ENCODE data around the gene OPN3. TPM values are rescaled to one million over a fixed set of nuclear protein-coding genes. Genes with fewer than 3 reads are reported as not detected.

Gene OPN3
- total RNA-seq, 1 donor from 2014 or later: 20.0 TPM

GRCh38 chr1:241647658-241648057 is 7.5 kb upstream of the OPN3 start:
- peaks cover 3% of the 10 kb centered on the region for H3K9me3 Mint-ChIP-seq (ENCODE audit: low read depth)
- no peak overlapping the region for H3K4me3 Mint-ChIP-seq (ENCODE audit: unreplicated experiment)
- H3K4me1 Mint-ChIP-seq (ENCODE audit: low read depth): no peaks in the 10 kb centered on the region
- H3K27me3 Mint-ChIP-seq (ENCODE audit: low read depth): peaks cover 9% of the 10 kb centered on the region
- no peaks in the 10 kb centered on the region for H3K36me3 Mint-ChIP-seq (ENCODE audit: low read depth)
- TF ChIP-seq CTCF (IDR thresholded peaks at IDR 0.05): no peak
- DNase-seq (ENCODE audit: low spot score): no peak
- H3K27ac Mint-ChIP-seq (ENCODE audit: unreplicated experiment): no peak overlapping the region

- no peak overlapping the region for H3K27ac Mint-ChIP-seq (ENCODE audit: unreplicated experiment)
- TF ChIP-seq CTCF (IDR thresholded peaks at IDR 0.05): no peak
- H3K4me1 Mint-ChIP-seq (ENCODE audit: low read depth): peaks cover 12% of the 10 kb centered on the region
- H3K36me3 Mint-ChIP-seq (ENCODE audit: low read depth): no peaks in the 10 kb centered on the region
- peaks cover 12% of the 10 kb centered on the region for H3K9me3 Mint-ChIP-seq (ENCODE audit: low read depth)
- peaks cover 9% of the 10 kb centered on the region for H3K27me3 Mint-ChIP-seq (ENCODE audit: low read depth)
- DNase-seq (ENCODE audit: low spot score): no peak
- H3K4me3 Mint-ChIP-seq (ENCODE audit: unreplicated experiment): no peak overlapping the region
Measured at GRCh38 chr1:241646201-241646600, 6.0 kb upstream of the OPN3 start.

GRCh38 chr1:241645199-241645598 is 5.0 kb upstream of the OPN3 start:
- TF ChIP-seq CTCF (IDR thresholded peaks at IDR 0.05): no peak
- peaks cover 12% of the 10 kb centered on the region for H3K9me3 Mint-ChIP-seq (ENCODE audit: low read depth)
- no peak overlapping the region for H3K27ac Mint-ChIP-seq (ENCODE audit: unreplicated experiment)
- H3K27me3 Mint-ChIP-seq (ENCODE audit: low read depth): peaks cover 2% of the 10 kb centered on the region
- no peaks in the 10 kb centered on the region for H3K36me3 Mint-ChIP-seq (ENCODE audit: low read depth)
- H3K4me3 Mint-ChIP-seq (ENCODE audit: unreplicated experiment): no peak overlapping the region
- peaks cover 19% of the 10 kb centered on the region for H3K4me1 Mint-ChIP-seq (ENCODE audit: low read depth)
- no peak for DNase-seq (ENCODE audit: low spot score)

- Mint-ChIP-seq H3K27me3 (ENCODE audit: low read depth) (no peaks in the 10 kb centered on the region), H3K9me3 (ENCODE audit: low read depth) (peaks cover 8% of the 10 kb centered on the region), H3K4me3 (ENCODE audit: unreplicated experiment) (no peak overlapping the region), H3K4me1 (ENCODE audit: low read depth) (peaks cover 21% of the 10 kb centered on the region), H3K27ac (ENCODE audit: unreplicated experiment) (no peak overlapping the region), H3K36me3 (ENCODE audit: low read depth) (no peaks in the 10 kb centered on the region)
- no peak for TF ChIP-seq CTCF (IDR thresholded peaks at IDR 0.05)
- DNase-seq (ENCODE audit: low spot score): no peak
Measured at GRCh38 chr1:241644259-241644658, 4.1 kb upstream of the OPN3 start.

- TF ChIP-seq CTCF (IDR thresholded peaks at IDR 0.05): no peak
- Mint-ChIP-seq H3K27ac (ENCODE audit: unreplicated experiment) (peak overlapping the region; percentile 38), H3K9me3 (ENCODE audit: low read depth) (peaks cover 8% of the 10 kb centered on the region), H3K36me3 (ENCODE audit: low read depth) (no peaks in the 10 kb centered on the region), H3K4me3 (ENCODE audit: unreplicated experiment) (no peak overlapping the region), H3K4me1 (ENCODE audit: low read depth) (peaks cover 36% of the 10 kb centered on the region), H3K27me3 (ENCODE audit: low read depth) (no peaks in the 10 kb centered on the region)
- no peak for DNase-seq (ENCODE audit: low spot score)
Measured at GRCh38 chr1:241642593-241642944, 2.4 kb upstream of the OPN3 start.
